DMS53 (cell line): ENCODE data around the gene PRKACB.

Source experiments
- DNase-seq: peaks from one replicate; lab custom pipeline; 2025; lab: John Stamatoyannopoulos, UW

PRKACB gene

GRCh38 chr1:84269306-84269705 is 125.2 kb downstream of the PRKACB start:
- DNase-seq: no peak

GRCh38 chr1:84271441-84272151 is 127.5 kb downstream of the PRKACB start:
- DNase-seq: peak; percentile 77

GRCh38 chr1:84272401-84272800 is 128.3 kb downstream of the PRKACB start:
- peak; percentile 80 for DNase-seq

- DNase-seq: no peak
Observed at GRCh38 chr1:84277343-84278059, 133.4 kb downstream of the PRKACB start.

- DNase-seq: peak; percentile 29
Observed at GRCh38 chr1:84278905-84279304, 134.8 kb downstream of the PRKACB start.

- no peak for DNase-seq
Observed at GRCh38 chr1:84280912-84281311, 136.8 kb downstream of the PRKACB start.

GRCh38 chr1:84282780-84283333 is 138.8 kb downstream of the PRKACB start:
- DNase-seq: no peak

- DNase-seq: no peak
Observed at GRCh38 chr1:84283381-84283780, 139.3 kb downstream of the PRKACB start.

GRCh38 chr1:84286071-84286470 is 142.0 kb downstream of the PRKACB start:
- peak; percentile 83 for DNase-seq

GRCh38 chr1:84287389-84287788 is 143.3 kb downstream of the PRKACB start:
- DNase-seq: peak; percentile 23
